Esophagus squamous epithelium (tissue), 4 donors: ENCODE measurements around the gene TRPM6.

Experiments
- CTCF ChIP-seq, 6 experiments: fragments of 450-650 bp in 4 of 6; fragments of 200-600 bp in 2 of 6; sonication (generic) in 2 of 6; IDR thresholded peaks; one replicate each; pipeline ENCODE4 v1.5.1; 2016 to 2019; ENCODE audit warnings: antibody characterized with exemption in 6 of 6, mild to moderate bottlenecking in 4 of 6, moderate library complexity in 4 of 6
- POLR2A ChIP-seq, 4 donors: fragments of 450-650 bp; IDR thresholded peaks; one replicate each; pipeline ENCODE4 v1.6.1; 2017; ENCODE audit warnings: antibody characterized with exemption in 4 of 4, mild to moderate bottlenecking in 4 of 4, moderate library complexity in 3 of 4

- no peak for TF ChIP-seq CTCF (IDR thresholded peaks at IDR 0.05)
- TF ChIP-seq POLR2A (IDR thresholded peaks at IDR 0.05) = no peak
These were observed 204.4 kb downstream of the TRPM6 start for GRCh38 chr9:74683322-74683721.
